NCI-H345 (cell line): ENCODE results near the gene PFN3.
"Not testable (repeated sequence)": the region's sequence is repeated elsewhere in the genome, so short reads cannot be mapped to it uniquely, and the experiment has no call there.

Experiments used
- DNase-seq: peaks from one replicate; lab custom pipeline; 2025; lab: John Stamatoyannopoulos, UW

Gene PFN3

GRCh38 chr5:177425196-177425800, 24.8 kb upstream of the PFN3 start:
- DNase-seq, result no peak

GRCh38 chr5:177423671-177424070, 23.2 kb upstream of the PFN3 start:
- DNase-seq, result no peak

- no peak for DNase-seq
Observed at GRCh38 chr5:177421062-177421798, 20.8 kb upstream of the PFN3 start.

- DNase-seq, result not testable (repeated sequence)
Observed at GRCh38 chr5:177420472-177420871, 20.0 kb upstream of the PFN3 start.

- DNase-seq, result no peak
Observed at GRCh38 chr5:177419046-177419445, 18.6 kb upstream of the PFN3 start.

GRCh38 chr5:177417081-177417480, 16.6 kb upstream of the PFN3 start:
- not testable (repeated sequence) for DNase-seq

GRCh38 chr5:177414481-177414880, 14.0 kb upstream of the PFN3 start:
- no peak for DNase-seq

- DNase-seq, result no peak
Observed at GRCh38 chr5:177412603-177413233, 12.3 kb upstream of the PFN3 start.

GRCh38 chr5:177410575-177410974, 10.1 kb upstream of the PFN3 start:
- no peak for DNase-seq

GRCh38 chr5:177409043-177409801, 8.8 kb upstream of the PFN3 start, which contains the start of gene F12:
Gene F12 (minus strand): TSS chr5:177409564. CDS start chr5:177409527, 37 bp downstream.
- no peak for DNase-seq

- DNase-seq, result no peak
Observed at GRCh38 chr5:177405805-177406204, 5.3 kb upstream of the PFN3 start.

GRCh38 chr5:177405312-177405711, 4.9 kb upstream of the PFN3 start:
- no peak for DNase-seq

GRCh38 chr5:177404641-177405179, 4.2 kb upstream of the PFN3 start:
- DNase-seq, result no peak

GRCh38 chr5:177403792-177404640, 3.6 kb upstream of the PFN3 start:
- DNase-seq, result peak; percentile 80

- peak; percentile 60 for DNase-seq
Observed at GRCh38 chr5:177403102-177403791, 2.8 kb upstream of the PFN3 start.

- DNase-seq, result peak; percentile 92
Observed at GRCh38 chr5:177402271-177403043, 2.0 kb upstream of the PFN3 start.

- DNase-seq, result no peak
Observed at GRCh38 chr5:177397875-177398390, 2.5 kb downstream of the PFN3 start.

- no peak for DNase-seq
Observed at GRCh38 chr5:177396807-177397206, 3.7 kb downstream of the PFN3 start.

- DNase-seq, result no peak
Observed at GRCh38 chr5:177396078-177396477, 4.4 kb downstream of the PFN3 start.

GRCh38 chr5:177393990-177394389, 6.5 kb downstream of the PFN3 start:
- DNase-seq, result no peak
